Esophagus squamous epithelium (tissue), 4 donors: Measurements from ENCODE around the gene EPB41L4A.

Source experiments
- POLR2A ChIP-seq, 4 donors: fragments of 450-650 bp; IDR thresholded peaks; one replicate each; pipeline ENCODE4 v1.6.1; 2017; ENCODE audit warnings: antibody characterized with exemption in 4 of 4, mild to moderate bottlenecking in 4 of 4, moderate library complexity in 3 of 4
- TF ChIP-seq, protein P1 (sequence below), 6 experiments: fragments of 450-650 bp in 4 of 6; fragments of 200-600 bp in 2 of 6; sonication (generic) in 2 of 6; IDR thresholded peaks; one replicate each; pipeline ENCODE4 v1.5.1; 2016 to 2019; ENCODE audit warnings: antibody characterized with exemption in 6 of 6, mild to moderate bottlenecking in 4 of 6, moderate library complexity in 4 of 6

DNA sequence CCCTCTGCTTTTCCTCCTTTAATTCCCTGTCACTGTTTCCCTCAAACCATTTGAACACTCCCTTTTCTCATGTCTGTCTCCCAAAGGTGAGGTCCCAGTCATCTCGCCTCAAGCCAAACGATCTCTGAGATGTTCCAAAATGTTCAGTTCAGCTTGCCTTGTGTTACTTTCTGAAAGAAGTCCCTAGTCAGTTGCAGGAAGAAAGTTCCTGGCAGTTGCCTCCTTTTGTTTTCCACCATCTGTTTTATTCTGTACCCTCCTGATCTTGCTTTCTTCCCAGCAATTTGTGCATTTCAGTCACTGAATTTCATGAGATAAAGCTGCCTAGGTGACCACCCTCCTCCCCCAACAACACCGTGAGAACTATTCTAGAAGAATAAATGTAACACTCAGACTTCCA lies 277.5 kb downstream of the EPB41L4A start:
- no peak for TF ChIP-seq POLR2A (IDR thresholded peaks at IDR 0.05)
- TF ChIP-seq, protein P1, sequence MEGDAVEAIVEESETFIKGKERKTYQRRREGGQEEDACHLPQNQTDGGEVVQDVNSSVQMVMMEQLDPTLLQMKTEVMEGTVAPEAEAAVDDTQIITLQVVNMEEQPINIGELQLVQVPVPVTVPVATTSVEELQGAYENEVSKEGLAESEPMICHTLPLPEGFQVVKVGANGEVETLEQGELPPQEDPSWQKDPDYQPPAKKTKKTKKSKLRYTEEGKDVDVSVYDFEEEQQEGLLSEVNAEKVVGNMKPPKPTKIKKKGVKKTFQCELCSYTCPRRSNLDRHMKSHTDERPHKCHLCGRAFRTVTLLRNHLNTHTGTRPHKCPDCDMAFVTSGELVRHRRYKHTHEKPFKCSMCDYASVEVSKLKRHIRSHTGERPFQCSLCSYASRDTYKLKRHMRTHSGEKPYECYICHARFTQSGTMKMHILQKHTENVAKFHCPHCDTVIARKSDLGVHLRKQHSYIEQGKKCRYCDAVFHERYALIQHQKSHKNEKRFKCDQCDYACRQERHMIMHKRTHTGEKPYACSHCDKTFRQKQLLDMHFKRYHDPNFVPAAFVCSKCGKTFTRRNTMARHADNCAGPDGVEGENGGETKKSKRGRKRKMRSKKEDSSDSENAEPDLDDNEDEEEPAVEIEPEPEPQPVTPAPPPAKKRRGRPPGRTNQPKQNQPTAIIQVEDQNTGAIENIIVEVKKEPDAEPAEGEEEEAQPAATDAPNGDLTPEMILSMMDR (IDR thresholded peaks at IDR 0.05), result no peak
